Stomach (tissue), 9 donors: Measurements from ENCODE around the gene CALHM3. TPM values are rescaled to one million over a fixed set of nuclear protein-coding genes. Genes with fewer than 3 reads are reported as not detected.
"Not testable (repeated sequence)": the region's sequence is repeated elsewhere in the genome, so short reads cannot be mapped to it uniquely, and the experiment has no call there.

Experiments
- DNase-seq, 2 donors: peaks; one replicate each; pipeline versions ENCODE4 v3.0.0 to v3.0.0-alpha.2; 2013 to 2019
- H3K27ac ChIP-seq, 5 donors: fragments of 200-600 bp in 4 of 5; sonication (generic) in 4 of 5; one replicate each; pipeline ENCODE4 v1.5.1; 2013 to 2019; ENCODE audit warnings: mild to moderate bottlenecking in 1 of 5, moderate library complexity in 1 of 5
- H3K27me3 ChIP-seq, 3 donors: fragments of 200-600 bp; sonication (generic); one replicate each; pipeline ENCODE4 v1.5.1; 2017 to 2019; ENCODE audit warnings: mixed run types in 1 of 3
- H3K36me3 ChIP-seq, 4 donors: fragments of 200-600 bp; sonication (generic); 1 replicate in 3 of 4; 2 replicates in 1 of 4; pipeline ENCODE4 v1.5.1; 2016 to 2019
- H3K4me1 ChIP-seq, 4 donors: fragments of 200-600 bp; sonication (generic); one replicate each; pipeline ENCODE4 v1.5.1; 2016 to 2019
- H3K4me3 ChIP-seq, 4 donors: fragments of 200-600 bp; sonication (generic) in 3 of 4; one replicate each; pipeline ENCODE4 v1.5.1; 2016 to 2019; ENCODE audit warnings: mild to moderate bottlenecking in 1 of 4
- H3K9me3 ChIP-seq, 4 donors: fragments of 200-600 bp; sonication (generic); one replicate each; pipeline ENCODE4 v1.5.1; 2016 to 2019
- EP300 ChIP-seq: sonication (generic); formaldehyde crosslinking; IDR thresholded peaks from one replicate; pipeline ENCODE4 v1.6.1; 2017; ENCODE audit warnings: antibody characterized with exemption
- POLR2A ChIP-seq, 4 donors: fragments of 450-650 bp; IDR thresholded peaks; one replicate each; pipeline ENCODE4 v1.6.1; 2016; ENCODE audit warnings: antibody characterized with exemption in 4 of 4, control low read depth in 2 of 4, mild to moderate bottlenecking in 1 of 4, moderate library complexity in 1 of 4
- POLR2AphosphoS5 ChIP-seq, 3 donors: sonication (generic); formaldehyde crosslinking; IDR thresholded peaks; one replicate each; pipeline ENCODE4 v1.6.1; 2016; ENCODE audit warnings: antibody characterized with exemption in 3 of 3
- WGBS, 5 donors: extraction: QIAGEN DNeasy Blood & Tissue Kit in 3 of 5; methylation state at CpG; one replicate each; pipeline versions ENCODE4 v1.1.5 to v1.1.7; 2013 to 2018; 5-methylcytosine and 5-hydroxymethylcytosine counted together
- intact Hi-C: fragments of 100-400 bp; cut with DNase I; formaldehyde crosslinking; loops from one replicate; pipeline ENCODE4 v1.15.1; 2023; ENCODE audit warnings: low total_unique reads
- polyA plus RNA-seq, 3 donors: library from polyadenylated mRNA; stranded (reverse); fragments of 200-250 nt; gene quantifications; one replicate each; pipeline ENCODE4 v1.2.3, GENCODE V29; 2013
- total RNA-seq, 5 donors: library from RNA; depleted of rRNA; stranded (reverse); fragments of >200 nt; gene quantifications; one replicate each; pipeline versions ENCODE4 v1.1.0 to v1.2.3, GENCODE V29; 2014 to 2016
- TF ChIP-seq, protein P1 (sequence below), 7 experiments: fragments of 450-650 bp in 4 of 7; fragments of 200-600 bp in 3 of 7; sonication (generic) in 3 of 7; IDR thresholded peaks; one replicate each; pipeline ENCODE4 v1.5.1; 2016 to 2019; ENCODE audit warnings: antibody characterized with exemption in 7 of 7, control low read depth in 2 of 7, mild to moderate bottlenecking in 1 of 7
- donor health status: healthy with polysubstance abuse.
- donor health status: Bipolar disorder and iron deficiency.
- donor health status: healthy.

Gene CALHM3
- total and polyA plus RNA-seq, 8 donors, result not detected

DNA sequence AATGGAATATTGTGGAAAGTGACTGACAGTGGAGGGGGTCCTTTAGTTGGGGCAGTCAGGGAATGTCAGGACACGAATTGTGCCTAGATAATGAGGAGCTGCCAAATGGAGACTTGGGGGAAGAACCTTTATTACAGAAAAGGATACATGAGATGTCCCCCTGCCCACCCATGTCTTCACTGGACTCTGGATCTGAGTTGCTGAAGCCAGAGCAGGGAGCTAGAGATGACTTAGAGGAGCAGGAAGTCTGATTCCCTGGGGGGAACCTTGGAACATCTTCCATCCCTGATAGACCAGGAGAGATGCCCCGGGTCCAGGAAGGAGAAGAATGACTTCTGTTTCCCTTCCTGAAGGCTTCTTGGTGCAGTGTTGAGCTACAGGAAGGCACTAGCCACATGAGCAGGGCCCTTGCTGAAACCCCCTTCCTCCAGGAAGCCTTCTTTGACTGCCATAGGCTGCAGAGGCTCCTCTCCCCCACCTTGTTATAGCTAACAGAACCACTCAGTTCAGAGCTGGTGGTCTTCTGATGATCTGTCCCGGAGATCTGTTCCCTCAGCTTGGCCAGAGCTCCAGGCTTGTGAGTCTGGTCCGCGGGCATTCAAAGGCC, 13.7 kb upstream of the CALHM3 start:
- peaks cover 10 to 52% (median 34%) of the 10 kb centered on the region in 3 donors for H3K27me3 ChIP-seq
- intact Hi-C loops, result no loop called here
- peaks cover 16 to 26% (median 19%) of the 10 kb centered on the region in 4 donors for H3K4me1 ChIP-seq
- DNase-seq, result no peak
- no peak overlapping the region for H3K27ac ChIP-seq
- H3K36me3 ChIP-seq, result no peaks in the 10 kb centered on the region
- no peak for TF ChIP-seq POLR2A (IDR thresholded peaks at IDR 0.05)
- peak overlapping the region in 3 of 4 donors; percentile 53 to 84 (median 81) for H3K4me3 ChIP-seq
- 68 to 78% (median 70%) methylated on average over 4 to 5 of the region's 5 CpGs for WGBS, 5 donors
- no peaks in the 10 kb centered on the region for H3K9me3 ChIP-seq

DNA sequence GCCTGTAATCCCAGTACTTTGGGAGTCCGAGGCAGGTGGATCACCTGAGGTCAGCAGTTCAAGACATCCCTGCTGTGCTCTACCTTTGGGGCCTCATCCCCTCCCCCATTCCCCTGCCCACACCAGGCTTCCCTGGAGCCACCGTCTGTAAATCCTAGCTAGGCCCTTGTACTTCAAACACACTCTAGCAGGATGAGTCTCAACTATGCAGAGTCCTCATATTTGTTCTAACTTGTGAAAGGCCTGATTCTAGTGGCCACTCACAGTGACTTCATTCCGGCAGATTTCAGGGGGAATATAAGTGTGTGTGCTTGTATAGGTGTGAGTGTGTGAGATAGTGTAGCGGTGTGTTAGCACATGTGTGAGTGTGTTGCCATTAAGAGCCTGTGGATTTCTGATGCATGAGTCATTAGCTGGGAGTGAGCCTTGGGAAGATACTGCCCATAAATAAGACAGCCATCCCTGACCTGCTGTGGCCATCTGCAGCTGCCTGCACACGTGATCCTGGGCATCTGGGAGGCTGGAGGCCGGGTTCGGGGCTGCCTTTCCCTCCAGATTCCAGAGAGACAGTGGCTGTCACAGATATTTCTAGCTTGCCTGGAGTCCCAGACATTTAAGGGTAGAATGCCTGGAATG, 12.8 kb upstream of the CALHM3 start:
- intact Hi-C loops, result no loop called here
- H3K27ac ChIP-seq, result no peak overlapping the region
- H3K27me3 ChIP-seq, result peaks cover 10 to 43% (median 34%) of the 10 kb centered on the region in 3 donors
- peaks cover 16 to 26% (median 19%) of the 10 kb centered on the region in 4 donors for H3K4me1 ChIP-seq
- TF ChIP-seq POLR2A (IDR thresholded peaks at IDR 0.05), result no peak
- WGBS, 5 donors, result 60 to 82% (median 69%) methylated on average over 4 to 7 of the region's 7 CpGs
- DNase-seq, result peak in 1 of 2 donors; percentile 79
- no peaks in the 10 kb centered on the region for H3K9me3 ChIP-seq
- H3K4me3 ChIP-seq, result no peak overlapping the region
- no peaks in the 10 kb centered on the region for H3K36me3 ChIP-seq

DNA sequence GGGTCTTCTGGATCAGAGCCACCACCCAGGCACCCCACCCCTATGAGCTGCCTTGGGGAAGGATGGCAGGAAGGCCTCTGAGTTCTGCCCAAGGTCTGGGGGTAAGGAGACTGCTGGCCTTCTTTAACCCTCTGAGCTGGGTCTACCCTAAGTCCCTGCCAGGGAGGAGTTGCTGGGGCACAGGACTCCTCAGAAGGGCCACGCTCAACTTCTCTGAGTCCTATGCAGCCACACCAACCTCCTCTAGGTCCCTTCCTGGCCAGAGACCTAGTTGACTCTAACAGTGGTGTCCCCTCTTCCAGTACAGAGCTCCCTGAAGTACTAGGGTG, 11.9 kb upstream of the CALHM3 start:
- no peaks in the 10 kb centered on the region for H3K36me3 ChIP-seq
- TF ChIP-seq EP300, result no peak
- intact Hi-C loops, result no loop called here
- WGBS, 5 donors, result 71 to 90% (median 82%) methylated on average over 1 of the region's 1 CpG; no CpG with 5 or more reads in 1 of the 5 donors
- no peaks in the 10 kb centered on the region for H3K9me3 ChIP-seq
- peaks cover 16 to 26% (median 20%) of the 10 kb centered on the region in 4 donors for H3K4me1 ChIP-seq
- peaks cover 10 to 38% (median 34%) of the 10 kb centered on the region in 3 donors for H3K27me3 ChIP-seq
- DNase-seq, result no peak
- H3K4me3 ChIP-seq, result no peak overlapping the region
- H3K27ac ChIP-seq, result no peak overlapping the region

DNA sequence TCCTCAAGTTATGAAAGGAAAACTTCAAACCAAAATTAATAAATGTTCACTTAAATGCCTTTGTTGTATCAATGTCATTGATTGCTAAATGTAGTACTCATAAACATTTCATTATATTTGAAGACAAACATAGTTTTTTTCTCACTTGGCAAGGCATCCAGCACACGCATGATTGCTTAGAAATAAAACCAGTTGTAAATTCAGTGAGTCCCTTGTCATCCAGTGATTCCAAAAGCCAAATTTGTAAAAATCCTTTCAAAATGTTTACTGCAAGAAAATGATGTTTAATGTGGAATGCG, 8.3 kb upstream of the CALHM3 start:
- TF ChIP-seq, protein P1, sequence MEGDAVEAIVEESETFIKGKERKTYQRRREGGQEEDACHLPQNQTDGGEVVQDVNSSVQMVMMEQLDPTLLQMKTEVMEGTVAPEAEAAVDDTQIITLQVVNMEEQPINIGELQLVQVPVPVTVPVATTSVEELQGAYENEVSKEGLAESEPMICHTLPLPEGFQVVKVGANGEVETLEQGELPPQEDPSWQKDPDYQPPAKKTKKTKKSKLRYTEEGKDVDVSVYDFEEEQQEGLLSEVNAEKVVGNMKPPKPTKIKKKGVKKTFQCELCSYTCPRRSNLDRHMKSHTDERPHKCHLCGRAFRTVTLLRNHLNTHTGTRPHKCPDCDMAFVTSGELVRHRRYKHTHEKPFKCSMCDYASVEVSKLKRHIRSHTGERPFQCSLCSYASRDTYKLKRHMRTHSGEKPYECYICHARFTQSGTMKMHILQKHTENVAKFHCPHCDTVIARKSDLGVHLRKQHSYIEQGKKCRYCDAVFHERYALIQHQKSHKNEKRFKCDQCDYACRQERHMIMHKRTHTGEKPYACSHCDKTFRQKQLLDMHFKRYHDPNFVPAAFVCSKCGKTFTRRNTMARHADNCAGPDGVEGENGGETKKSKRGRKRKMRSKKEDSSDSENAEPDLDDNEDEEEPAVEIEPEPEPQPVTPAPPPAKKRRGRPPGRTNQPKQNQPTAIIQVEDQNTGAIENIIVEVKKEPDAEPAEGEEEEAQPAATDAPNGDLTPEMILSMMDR (IDR thresholded peaks at IDR 0.05), result no peak
- TF ChIP-seq POLR2A (IDR thresholded peaks at IDR 0.05) (no peak), POLR2AphosphoS5 (IDR thresholded peaks at IDR 0.05) (no peak)
- Histone ChIP-seq H3K27me3 (peaks cover 0 to 2% (median 0%) of the 10 kb centered on the region in 3 donors), H3K9me3 (no peaks in the 10 kb centered on the region), H3K36me3 (no peaks in the 10 kb centered on the region), H3K4me1 (peaks cover 0 to 10% (median 5%) of the 10 kb centered on the region in 4 donors), H3K4me3 (no peak overlapping the region), H3K27ac (no peak overlapping the region)
- intact Hi-C loops, result no loop called here
- 68 to 89% (median 71%) methylated on average over 2 of the region's 2 CpGs for WGBS, 5 donors
- no peak for DNase-seq

DNA sequence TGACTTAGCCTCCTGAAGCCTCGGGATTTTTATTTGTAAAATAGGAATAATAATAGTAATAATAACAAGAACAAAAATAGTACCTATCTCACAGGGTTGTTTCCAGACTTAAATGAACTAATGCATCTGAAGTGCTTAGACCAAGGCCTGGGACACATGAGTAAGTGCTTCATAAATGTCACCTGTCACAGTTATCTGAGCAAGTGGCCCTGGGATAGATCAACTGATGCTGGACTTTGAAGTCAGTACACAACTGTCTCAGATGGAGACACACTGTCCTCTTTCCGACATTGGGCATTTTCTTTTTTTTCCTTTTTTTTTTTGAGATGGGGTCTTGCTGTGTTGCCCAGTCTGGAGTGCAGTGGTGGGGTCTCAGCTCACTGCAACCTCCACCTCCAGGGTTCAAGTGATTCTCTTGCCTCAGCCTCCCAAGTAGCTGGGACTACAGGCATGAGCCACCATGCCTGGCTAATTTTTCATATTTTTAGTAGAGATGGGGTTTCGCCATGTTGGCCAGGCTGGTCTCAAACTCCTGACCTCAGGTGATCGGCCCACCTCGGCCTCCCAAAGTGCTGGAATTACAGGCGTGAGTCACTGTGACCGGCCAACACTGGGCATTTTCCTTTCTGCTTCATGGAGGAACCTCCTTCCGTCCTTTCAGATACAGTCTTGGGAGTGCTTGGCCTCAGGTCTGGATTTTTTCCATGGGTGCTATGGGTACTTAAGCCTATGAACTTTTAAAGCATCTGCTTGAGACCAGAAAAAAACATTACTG, 7.8 kb upstream of the CALHM3 start:
- H3K4me3 ChIP-seq, DNase-seq, H3K27ac ChIP-seq, H3K27me3 ChIP-seq, H3K9me3 ChIP-seq, intact Hi-C loops, H3K36me3 ChIP-seq: not testable (repeated sequence)
- H3K4me1 ChIP-seq, result peaks cover 0 to 10% (median 3%) of the 10 kb centered on the region in 4 donors
- 76 to 92% (median 83%) methylated on average over 7 to 8 of the region's 8 CpGs for WGBS, 5 donors

DNA sequence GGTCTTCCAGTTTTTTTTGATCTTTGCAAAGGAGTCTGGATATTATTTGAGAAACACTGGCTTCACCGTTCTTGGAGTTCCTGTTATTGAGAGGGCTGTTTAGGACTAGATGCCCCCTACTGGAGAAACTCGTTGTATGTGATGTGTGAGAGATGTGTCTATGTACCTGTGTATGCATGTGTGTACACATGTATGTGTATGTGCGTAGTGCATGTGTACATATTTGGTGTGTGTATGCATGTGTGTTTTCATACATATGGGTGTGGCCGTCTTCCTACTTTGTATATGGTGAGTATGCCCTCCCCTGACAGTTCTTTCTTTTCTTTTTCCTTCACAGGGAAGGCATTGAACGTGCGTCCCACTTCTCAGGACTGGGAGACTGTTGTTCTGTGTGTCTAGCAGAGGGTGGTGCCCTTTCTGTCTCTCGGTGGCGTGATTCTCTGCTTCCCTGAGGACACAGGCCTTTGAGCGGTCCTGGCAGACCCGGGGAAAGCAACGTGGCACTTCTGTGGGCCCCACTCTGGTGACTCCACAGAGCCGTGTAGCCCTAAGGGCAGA, 3.0 kb upstream of the CALHM3 start:
- no peak for TF ChIP-seq EP300
- TF ChIP-seq, protein P1 (IDR thresholded peaks at IDR 0.05), result peak in 5 of 7 experiments; percentile 18 to 61 (median 43)
- peak in 1 of 2 donors; percentile 83 for DNase-seq

More for the DNA sequence above, 3.0 kb upstream of the CALHM3 start:
- H3K4me1 ChIP-seq, result peaks cover 0 to 14% (median 5%) of the 10 kb centered on the region in 4 donors
- H3K27ac ChIP-seq, result no peak overlapping the region
- H3K27me3 ChIP-seq, result peaks cover 0 to 6% (median 0%) of the 10 kb centered on the region in 3 donors
- 45 to 57% (median 55%) methylated on average over 11 to 12 of the region's 12 CpGs for WGBS, 5 donors
- H3K36me3 ChIP-seq, result no peaks in the 10 kb centered on the region
- H3K4me3 ChIP-seq, result no peak overlapping the region
- H3K9me3 ChIP-seq, result no peaks in the 10 kb centered on the region
- intact Hi-C loops, result loop anchor here (5.0 kb wide), 1 partner anchor 65 kb away; no protein-coding TSS in a partner anchor
